HG02571 (cell line): ENCODE data around the gene SLC25A48.

Experiments
- ATAC-seq: cut with Tn5 transposase; IDR thresholded peaks from one replicate; pipeline ENCODE4 v1.9.1; 2021; ENCODE audit warnings: mild to moderate bottlenecking, moderate library complexity; ENCODE audit not compliant: unreplicated experiment

Gene SLC25A48, protein sequence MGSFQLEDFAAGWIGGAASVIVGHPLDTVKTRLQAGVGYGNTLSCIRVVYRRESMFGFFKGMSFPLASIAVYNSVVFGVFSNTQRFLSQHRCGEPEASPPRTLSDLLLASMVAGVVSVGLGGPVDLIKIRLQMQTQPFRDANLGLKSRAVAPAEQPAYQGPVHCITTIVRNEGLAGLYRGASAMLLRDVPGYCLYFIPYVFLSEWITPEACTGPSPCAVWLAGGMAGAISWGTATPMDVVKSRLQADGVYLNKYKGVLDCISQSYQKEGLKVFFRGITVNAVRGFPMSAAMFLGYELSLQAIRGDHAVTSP

DNA sequence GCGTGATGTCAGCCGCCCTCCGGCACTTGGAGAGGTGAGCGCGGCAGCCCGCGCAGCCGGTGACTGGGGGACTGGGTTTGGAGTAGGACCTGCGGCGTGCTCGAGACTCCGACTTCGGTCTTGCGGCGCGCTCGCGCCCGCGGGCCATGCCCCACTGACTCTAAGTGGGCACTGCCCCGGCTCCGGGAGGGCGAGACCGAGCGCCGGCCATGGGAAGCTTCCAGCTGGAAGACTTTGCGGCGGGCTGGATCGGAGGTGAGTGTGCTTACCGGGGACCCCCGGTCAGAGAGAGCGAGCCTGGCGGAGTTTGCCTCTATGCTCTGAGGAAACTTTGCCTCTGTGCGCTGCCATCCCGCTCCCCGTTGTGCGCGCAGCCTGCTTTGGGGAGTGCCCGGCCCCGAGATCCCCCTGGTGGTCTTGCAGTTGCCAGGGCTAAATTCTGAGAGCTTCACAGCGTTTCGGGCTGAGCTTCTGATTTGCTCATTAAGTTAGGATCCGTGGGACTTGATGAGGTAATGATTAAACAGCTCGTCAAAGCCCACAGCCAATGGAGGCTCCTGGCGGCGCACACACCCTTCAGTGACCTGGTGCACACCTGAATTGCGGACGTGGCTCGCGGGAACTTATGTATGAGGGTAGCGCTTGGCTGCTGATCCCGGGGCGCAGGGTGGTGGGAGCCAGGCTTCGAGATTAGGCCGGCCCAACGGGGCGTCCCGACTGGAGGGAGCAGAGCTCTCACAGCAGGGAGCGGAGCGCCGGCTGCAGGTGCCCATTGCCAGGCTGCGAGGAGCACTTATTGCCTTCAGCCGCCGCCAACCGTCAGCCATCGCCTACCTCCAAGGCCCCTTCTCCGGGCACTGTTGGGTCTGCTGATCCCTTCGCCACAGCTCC lies at the start of gene SLC25A48:
TSS of gene SLC25A48 (plus strand) at position 25 of the 891 bp plus-strand sequence. CDS start at position 210, 185 bp downstream.
- no peak for ATAC-seq

DNA sequence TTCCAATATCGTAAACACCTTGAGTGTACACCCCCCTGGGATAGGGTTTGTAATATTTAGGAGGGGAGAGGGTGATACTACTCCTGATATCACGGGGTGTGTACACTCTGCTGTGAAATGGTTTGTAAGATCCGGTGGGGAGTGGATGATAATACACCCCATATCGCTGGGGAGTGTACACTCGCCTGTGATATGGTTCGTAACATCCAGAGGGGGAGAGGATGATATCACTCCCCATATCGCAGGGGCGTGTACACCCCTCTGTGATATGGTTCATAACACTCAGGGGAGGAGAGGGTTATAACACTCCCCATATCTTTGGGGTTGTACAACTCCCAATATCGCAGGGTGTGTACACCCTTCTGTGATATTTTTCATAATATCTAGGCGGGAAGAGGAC lies 33.8 kb upstream of the SLC25A48 start:
- no peak for ATAC-seq

DNA sequence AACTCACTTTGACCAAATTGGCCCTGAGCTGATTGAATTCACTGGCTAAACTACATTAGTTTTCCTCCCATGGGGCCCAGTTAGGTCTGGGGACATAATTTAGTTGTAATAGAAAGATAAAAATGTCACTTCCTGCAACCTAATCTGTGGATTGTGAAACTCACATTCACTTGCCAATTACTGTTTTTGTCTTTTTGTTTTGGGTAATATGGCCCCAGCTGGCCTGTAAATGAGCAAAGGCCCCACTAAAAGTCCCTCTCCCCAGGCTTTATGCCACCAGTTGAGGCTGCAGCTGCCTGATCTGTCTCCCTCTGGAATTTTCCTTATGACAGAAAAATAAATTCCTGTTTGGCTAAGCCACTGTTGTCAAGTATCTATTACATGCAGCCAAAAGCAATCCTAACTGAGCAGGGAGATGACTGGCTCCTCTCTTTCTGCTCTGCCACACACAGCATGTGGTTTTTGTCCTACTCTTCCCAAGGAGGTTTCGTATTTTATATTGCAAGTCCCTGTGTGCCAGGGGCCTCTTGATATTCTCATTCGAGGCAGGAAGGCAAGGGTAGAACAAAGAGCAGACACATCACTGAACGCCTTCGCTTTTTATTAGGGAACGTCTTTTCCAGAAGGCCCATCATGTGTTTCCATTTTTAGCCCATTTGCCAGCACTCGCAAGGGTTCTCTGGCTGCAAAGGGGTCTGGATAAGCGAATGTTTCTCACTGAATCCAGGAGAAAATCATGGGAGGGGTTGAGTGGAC lies 24.1 kb upstream of the SLC25A48 start:
- ATAC-seq, result no peak

DNA sequence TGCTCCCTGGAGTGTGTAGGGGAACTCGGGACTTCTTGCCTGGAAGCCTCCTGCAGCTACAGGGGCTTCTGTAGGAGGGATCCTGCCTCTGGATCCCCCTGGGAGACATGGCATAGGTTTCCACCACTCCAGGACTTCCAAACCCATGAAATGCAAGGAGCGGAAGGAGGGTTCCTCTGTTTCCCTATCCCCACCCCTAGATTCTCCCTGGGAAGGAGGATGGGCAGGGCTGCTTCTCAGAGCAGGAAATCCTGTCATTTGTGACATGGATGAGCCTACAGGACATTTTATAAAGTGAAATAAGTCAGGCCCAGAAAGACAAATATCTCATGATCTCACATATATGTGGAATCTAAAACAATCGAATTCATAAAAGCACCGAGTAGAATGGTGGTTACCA lies 23.5 kb upstream of the SLC25A48 start:
- no peak for ATAC-seq

DNA sequence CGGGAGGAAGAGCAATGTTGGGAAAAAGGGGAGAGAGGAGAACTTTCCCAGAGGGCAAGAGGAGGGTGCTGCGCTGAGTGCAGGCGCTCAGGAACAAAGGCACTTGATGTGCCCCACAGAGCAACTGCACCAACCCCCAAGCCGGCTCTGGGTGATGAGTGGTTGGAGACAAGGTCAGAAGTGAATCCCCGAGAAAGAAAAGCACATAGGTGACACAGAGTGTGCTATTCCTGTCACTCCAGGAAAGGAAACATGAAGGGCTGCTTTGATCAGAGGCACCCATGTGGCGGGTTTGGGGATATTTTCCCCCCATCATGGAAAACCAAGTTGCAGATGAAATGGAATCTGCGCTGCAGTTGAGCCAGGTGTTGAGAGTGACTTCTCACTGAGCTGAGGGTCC lies 20.7 kb upstream of the SLC25A48 start:
- ATAC-seq, result no peak

DNA sequence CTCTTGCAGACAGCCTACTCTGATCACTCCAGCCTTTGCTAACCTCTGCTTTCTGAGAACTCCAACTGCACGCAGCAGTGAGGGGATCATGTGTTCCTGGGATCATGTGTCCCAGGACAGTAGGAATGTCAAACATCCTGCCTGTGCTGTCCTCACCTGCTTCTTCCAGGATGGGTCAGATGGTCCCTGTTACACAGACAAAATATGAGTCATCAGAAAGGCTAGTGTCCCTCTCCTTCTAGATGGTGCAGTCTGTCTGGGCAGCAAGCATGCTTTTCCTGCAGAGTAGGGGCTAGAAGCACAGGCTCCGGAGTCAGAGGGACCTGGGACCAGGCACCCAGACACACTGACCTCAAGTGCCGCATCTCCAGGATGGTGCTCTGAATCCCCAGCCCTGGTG lies 20.1 kb upstream of the SLC25A48 start:
- no peak for ATAC-seq

DNA sequence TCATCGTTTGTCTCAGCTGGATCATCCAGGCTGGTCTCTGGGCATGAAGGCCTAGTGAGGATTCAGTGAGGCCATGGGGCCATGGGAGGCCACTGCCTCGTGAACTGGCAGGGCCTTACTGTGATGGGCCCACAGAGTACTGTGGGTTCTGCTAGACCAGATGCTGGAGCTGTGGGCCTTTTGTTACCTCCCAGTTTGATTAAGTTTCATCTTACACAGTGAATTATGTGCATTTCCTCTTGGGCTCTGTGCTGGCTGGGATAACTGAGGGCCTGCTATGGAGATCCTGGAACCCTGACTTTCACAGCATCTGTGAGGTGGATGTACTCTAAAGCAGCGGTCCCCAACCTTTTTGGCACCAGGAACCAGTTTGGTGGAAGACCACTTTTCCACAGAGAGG lies 19.7 kb upstream of the SLC25A48 start:
- no peak for ATAC-seq

DNA sequence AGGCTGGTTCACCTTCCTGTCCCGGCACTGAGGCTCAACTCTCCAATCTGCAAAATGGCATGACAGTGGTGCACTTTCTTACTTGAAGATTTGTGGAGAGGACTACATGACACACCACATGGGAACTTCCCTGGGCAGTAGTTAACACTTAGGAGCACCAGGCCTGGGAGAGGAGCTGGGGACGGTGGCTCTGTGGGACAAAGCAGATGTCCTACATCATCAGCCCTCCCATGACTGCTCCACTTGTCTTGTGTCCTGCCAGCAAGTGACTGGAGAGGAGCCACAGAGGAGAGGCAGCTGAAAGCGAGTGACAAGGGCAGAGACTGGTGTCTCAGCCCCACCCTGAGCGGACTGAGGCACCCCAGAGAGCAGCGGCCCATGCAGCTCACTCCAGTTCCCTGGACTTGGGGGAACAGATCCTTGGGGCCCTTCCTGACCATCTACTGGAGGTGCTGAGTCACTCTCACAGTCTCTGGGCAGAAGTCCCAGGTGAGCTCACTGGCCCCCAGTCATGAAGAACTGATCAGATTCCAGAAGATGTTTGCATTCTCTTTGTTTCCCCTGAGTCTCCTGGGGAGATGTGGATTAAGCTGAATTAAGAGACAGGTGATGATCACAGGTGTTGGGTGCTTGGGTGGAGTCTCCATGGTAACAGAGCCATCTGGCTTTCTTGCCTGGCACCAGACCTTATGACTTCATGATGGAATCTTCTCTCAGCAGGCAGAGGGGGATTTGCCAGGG lies 13.2 kb upstream of the SLC25A48 start:
- no peak for ATAC-seq

DNA sequence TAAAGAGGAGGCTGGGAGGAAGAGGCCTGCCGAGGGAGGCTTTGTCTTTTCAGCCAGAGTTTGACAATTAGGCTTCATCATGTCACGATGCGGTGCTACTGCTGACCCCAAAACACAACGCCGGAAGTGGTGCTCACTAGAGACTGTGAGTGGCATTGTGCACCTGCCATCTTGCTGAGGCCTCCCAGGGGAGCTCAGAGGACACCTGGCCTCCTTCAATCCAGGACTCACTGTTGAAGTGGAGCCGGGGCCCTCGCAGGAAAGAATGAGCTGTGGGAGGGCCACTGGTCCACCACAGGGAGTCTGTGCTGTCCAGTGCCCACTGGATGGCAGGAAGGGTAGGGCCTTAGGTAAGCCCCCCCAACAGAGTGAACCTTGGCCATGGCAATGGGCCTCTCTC lies 12.7 kb upstream of the SLC25A48 start:
- no peak for ATAC-seq

DNA sequence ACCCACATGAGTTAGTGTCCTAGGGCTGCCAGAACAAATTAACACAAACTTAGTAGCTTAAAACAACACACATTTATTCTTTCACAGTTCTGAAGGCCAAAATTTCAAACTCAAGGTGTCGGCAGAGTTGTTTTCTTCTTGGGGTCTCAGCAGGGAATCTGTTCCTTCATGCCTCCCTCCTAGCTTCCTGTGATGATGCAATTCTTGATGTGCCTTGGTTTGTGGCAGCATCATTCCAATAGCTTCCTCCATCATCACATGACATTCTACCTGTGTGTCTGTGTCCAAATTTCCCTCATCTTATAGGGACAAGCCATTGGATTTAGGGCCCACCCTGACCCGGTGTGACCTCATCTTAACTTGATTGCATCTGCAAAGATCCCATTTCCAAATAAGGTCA lies 12.2 kb upstream of the SLC25A48 start:
- no peak for ATAC-seq

DNA sequence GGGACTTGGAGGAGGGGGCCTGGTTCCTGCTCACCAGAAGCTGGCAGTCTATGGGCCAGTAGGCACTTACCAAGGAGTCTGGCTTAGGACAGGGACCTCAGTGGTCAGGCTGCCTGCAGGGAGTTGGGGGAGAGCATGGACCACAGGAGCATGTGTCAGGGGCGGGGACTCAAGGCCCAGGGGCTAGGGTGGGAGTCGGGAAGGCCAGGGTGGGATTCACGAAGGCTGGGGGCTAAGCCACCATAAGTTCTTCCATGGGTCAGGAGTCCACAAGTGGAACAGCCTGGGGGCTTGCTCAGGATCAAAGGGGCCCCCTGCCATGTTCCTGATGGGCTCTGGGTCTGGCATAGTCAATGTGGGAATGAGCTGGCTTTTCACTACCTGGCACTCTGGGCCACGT lies 11.5 kb upstream of the SLC25A48 start:
- no peak for ATAC-seq

DNA sequence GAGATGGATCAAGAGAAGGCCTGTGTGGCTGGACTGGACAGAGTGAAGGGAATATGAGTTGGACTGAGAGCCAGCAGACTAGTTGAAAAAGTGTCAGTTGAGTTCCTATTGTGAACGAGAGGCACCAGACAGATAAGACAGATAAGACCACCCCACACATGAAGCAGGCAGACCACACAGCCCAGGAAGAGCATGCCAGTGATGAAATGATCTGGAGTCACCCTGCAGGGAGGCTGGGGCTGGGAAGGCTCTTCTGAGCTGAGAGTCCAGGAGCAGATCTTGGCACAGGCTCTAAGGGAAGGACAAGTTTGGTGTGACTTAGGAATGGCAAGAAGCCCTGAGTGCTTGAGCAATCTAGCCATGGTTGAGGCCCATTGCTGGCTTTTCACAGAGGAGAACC lies 10.6 kb upstream of the SLC25A48 start:
- no peak for ATAC-seq

DNA sequence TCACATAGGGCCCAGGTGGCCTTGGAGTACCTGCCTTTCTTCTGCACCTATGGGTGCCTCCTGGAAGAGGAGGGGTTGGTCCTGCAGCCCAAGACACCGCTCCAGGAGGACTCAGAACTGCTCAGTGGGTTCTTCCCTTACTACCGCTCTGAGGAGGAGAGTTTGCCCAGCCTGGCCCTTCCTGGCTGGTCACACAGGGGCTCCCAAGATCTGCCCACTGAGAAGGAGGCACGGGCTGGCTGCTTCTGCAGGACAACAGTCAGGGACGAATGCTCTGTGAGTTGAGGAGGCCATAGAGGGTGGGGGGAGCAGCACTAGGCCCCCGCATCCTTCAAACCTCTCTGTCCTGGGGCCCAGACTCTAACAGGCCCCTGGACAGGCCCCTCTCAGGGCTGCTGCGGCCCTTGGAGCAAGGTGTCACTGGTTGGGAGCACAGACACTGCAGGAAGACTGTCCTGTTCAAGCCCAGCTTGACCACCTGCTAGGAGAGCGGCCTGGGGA lies 9.9 kb upstream of the SLC25A48 start:
- ATAC-seq, result no peak

DNA sequence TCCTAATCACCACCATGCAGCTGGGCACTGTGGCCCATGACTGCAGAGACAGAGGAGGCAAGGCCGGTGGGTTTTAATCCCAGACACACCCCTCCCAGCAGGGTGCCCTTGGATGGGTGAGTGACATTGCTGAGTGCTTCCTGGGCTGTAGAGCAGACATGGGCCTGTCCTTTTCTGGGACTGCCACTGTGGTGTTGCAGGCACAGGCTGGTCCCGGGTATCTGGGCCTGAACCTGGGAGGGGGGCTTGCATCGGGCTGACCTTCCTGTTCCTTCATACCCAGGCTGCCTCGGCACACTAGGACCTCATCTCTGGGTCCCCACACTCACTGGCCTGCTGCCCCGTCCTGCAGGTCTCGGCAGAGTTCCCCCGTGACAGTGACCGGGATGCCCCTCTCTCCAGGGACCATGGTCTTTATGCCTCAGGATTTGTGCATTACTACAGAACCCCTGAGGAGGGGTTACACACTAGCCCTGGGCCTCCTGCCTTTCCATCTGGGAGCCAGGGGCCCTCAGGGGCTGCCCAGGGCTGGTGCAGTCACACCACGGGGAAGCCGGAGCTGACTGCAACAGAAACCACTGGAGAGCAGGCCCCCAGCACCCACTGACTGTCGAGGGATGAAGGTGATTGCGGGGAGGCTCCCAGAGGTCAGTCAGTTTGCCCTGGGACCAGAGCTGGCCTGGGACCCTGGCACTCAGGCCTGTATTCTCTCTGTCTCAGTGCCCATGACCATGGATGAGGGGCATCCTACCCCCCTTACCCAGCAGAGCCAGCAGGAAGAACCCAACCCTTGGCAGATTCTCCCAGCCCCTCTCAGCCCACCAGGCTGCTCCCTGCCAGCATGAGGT lies 8.9 kb upstream of the SLC25A48 start:
- ATAC-seq, result no peak

DNA sequence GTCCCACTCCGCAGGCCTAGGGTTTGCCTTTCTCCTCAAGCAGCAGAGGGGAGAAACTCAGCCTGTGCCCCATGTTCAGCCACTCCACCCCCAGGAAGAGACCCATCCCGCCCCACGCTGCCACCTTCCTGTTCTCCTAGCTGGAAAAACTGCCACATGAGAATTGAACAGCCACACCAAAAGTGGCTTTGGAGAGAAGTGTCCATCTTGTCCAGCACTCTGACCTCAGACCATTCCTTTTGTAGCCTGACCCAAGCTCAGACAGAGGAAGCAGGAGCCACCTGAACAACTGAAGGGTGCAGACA lies 8.3 kb upstream of the SLC25A48 start:
- ATAC-seq, result no peak

DNA sequence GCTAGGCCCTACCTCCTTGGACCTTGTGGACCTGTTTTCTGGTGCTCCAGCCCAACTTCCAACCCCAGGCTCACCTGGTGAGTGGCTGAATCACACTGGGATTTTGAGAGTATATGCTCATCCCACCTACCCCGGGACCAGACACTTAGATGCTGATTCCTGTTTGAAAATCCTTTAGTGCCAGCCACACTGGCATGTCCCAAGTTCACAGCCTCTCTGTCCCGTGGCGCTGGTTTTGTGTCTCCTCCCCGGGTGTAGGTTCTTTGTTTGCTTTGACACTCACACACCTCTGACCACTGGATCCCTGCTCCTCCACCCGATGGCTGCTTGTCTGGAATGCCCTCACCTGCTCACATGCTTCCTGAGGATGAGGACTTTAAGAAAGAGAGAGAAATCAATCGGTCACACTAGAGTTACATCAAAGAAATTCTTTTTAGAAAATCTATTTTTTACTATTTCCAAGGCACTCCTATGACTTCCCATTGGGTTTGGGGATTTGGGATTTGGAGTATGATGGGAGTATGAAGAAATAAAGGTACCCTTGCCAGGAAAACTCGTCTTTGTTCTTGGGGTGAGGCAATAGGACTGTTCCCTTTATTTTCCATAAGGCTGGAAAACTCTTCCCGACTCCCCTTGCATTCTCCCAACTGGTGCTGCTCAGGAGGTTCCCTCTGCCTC lies 7.3 kb upstream of the SLC25A48 start:
- no peak for ATAC-seq

DNA sequence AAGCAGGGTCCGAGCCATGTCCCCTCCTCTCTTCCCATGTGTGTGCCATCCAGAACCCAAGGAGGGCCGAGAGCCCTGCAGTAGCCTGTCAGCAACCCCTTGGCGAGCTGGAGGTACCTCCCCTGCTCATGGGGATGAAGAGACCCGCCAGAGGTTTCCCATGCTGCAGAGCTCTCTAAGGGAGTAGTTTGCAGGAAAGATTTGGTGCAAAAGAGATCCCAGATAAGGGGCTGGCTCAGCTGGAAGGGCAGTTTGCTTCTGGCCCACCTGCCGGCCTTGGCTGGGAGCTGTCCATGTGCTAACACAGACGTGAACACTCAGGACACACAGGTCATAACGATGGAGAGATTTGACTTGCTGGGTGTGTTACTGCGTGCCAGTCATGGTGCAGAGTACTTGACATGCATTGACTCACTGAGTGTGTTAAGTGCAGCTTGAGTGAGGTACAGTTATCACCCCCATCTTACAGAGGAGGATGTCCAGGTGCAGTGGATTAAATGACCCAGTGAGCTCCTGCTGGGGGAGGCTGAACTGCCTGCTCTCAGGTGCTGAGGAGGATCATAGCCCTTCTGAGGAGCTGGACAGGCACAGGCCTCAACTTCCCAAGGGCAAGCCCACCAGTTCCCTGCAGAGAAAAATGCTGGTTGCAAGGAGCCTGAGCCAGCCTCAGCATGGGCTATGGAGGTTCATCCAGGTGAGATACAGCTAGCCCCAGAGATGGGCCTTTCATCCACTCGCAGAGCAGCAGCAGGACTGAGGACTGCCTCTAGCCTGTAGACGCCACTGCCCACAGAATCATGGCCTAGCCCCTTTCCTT lies 6.3 kb upstream of the SLC25A48 start:
- ATAC-seq, result no peak

DNA sequence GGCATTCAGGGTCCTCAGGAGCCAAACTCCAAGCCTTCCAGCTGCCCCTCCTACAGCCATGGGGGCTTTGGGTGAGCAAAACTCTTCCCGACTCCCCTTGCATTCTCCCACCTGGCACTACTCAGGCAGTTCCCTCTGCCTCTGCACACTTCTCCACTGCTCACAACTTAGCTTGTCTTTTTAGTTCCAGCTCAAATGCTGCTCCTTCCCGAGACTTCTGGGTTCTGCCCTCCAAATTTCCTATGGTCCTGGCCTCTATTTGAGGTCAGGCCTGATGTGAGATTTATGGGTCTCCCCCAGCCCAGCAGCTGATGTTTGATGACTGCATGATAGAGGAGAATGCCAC lies 5.7 kb upstream of the SLC25A48 start:
- ATAC-seq, result no peak

DNA sequence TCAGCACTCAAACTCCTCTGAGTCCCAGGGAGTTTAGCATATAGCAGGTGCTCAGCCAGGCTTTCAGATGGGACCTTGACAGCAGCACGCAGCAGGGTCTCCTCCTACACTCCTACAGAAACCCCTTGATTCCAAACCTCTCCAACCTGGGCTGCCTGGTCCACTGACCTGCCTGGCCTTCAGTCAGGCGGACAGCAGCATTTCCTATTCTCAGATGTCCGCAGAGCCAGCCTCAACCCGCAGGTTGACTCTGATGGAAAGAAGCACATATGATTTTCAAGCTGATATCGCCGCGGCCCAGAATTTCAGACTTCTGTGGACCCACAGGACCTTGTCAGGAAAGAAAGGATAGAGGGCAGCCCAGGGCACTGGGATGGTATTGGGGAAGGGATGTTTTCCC lies 5.3 kb upstream of the SLC25A48 start:
- ATAC-seq, result no peak
